ENCODE measurements around the gene KIRREL3.
"Not testable (repeated sequence)": the region's sequence is repeated elsewhere in the genome, so short reads cannot be mapped to it uniquely, and the experiment has no call there.

Gene KIRREL3

GRCh38 chr11:126952533-126952932 is 48.0 kb downstream of the KIRREL3 start:
- DNase-seq (ENCODE audit: low read depth) = not testable (repeated sequence)

DNA sequence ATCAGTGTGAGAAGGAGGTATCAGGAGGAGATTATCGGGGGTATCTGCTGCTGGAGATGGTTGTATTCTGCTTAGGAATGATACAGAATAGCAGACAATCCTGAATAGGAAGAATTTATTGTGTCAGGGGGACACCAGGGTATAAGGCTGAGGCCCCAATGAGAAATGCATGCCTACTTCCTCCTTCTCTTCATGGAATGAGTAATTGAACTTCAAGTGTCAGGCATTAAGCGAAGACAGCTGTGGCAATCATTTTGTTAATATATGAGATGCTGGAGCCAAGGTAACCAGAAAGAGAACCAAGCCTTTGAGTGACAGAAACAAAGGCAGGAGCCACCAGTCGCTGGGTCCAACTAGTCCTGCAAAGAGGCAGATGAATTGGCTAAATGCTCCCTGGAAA is 49.1 kb downstream of the KIRREL3 start:
- no peak for DNase-seq (ENCODE audit: low read depth)

- DNase-seq (ENCODE audit: low read depth) = no peak
Measured at GRCh38 chr11:126949066-126949891, 51.3 kb downstream of the KIRREL3 start.

DNA sequence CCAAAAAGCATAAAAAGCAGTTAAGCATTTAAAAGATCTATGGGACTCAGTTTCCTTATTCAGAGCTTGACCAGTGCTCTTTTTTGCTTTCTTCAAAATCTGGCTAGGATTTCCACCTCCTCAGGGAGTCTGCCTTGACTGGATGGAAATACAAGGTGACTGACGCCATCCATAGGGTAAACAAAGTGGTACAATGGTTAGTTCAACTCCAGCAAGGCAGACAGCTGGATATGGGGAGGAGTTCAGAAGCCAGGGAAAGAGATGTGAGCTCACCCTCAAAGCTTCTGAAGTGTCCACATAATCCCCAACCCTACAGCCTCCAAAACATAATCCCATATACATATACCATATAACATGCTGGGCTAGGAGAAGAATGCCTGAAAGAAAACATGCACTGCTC is 52.0 kb downstream of the KIRREL3 start:
- no peak for DNase-seq (ENCODE audit: low read depth)

GRCh38 chr11:126945319-126945718 is 55.3 kb downstream of the KIRREL3 start:
- no peak for DNase-seq (ENCODE audit: low read depth)

DNA sequence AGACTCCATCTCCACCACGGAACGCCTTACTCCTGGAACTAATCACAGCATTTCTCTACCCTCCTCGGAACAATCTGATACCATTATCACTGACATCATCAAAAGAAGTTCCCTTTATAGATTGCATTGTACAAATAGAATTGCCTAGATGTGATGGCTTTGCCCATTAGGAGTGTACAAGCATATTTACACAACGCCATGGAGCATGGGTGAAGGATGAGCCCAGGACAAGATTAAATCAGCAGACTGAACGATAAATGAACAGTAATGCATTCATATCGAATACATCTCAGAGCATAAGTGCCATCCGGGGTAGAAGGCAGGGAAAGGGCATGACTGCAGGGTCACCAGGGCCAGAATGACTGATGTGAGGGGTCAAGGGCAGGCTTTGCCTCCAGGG is 57.3 kb downstream of the KIRREL3 start:
- DNase-seq (ENCODE audit: low read depth) = no peak

DNA sequence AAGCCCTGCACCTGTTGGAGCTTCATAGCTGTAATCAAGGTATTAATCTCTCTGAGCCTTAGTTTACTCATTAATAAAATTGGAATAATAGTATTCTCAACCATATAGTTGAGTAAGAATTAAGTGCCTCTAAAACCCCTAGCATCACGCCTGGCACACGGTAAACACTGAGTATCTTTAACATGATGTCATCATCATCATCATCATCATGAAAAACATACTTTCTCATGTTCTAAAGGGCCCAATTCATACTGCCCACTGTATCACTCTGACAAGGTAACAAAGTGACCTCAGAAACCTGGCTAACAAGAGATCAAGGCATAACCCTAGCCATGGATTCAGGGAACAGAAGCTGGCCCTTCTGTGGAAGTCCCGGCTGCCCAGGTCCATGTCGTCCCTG is 58.4 kb downstream of the KIRREL3 start:
- DNase-seq (ENCODE audit: low read depth) = no peak

DNA sequence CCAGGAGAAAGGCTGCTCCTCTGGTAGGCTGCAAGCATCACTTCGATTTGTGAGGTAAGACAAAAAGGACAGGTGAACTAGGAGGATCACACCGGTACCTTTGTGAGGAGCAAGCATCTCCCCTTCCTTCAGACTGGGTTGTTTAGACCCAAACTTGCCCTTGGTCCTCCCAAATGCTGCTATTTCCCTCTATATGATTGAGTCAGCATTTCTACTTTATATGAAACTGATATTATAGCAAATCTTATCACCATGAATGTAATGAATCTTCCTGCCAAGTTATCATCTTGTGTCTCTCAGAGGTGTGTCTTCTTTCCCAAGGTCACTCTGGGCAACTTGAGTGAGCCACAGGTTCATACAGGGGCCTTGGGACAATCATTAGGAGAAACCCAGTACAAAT is 61.0 kb downstream of the KIRREL3 start:
- DNase-seq (ENCODE audit: low read depth) = no peak

DNA sequence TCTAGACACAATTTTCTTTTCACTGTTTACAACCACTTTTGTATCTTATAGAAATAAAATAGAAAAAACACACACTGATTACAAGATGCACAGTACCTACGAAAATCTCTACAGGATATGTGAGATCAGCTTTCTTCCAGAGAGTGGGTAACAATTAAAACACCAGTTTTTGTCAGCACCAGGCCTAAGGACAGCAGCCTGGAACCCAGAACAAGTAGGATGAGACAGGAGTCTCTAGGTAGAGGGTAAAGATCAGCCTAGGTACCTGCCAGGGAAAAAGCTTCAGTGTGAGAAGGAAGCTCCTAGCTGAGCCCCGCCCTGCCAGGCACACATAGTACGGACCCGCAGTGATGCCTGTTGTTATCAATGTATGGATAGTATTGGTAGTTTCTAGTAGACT is 61.9 kb downstream of the KIRREL3 start:
- no peak for DNase-seq (ENCODE audit: low read depth)

- DNase-seq (ENCODE audit: low read depth) = no peak
Measured at GRCh38 chr11:126930091-126930841, 70.3 kb downstream of the KIRREL3 start.

DNA sequence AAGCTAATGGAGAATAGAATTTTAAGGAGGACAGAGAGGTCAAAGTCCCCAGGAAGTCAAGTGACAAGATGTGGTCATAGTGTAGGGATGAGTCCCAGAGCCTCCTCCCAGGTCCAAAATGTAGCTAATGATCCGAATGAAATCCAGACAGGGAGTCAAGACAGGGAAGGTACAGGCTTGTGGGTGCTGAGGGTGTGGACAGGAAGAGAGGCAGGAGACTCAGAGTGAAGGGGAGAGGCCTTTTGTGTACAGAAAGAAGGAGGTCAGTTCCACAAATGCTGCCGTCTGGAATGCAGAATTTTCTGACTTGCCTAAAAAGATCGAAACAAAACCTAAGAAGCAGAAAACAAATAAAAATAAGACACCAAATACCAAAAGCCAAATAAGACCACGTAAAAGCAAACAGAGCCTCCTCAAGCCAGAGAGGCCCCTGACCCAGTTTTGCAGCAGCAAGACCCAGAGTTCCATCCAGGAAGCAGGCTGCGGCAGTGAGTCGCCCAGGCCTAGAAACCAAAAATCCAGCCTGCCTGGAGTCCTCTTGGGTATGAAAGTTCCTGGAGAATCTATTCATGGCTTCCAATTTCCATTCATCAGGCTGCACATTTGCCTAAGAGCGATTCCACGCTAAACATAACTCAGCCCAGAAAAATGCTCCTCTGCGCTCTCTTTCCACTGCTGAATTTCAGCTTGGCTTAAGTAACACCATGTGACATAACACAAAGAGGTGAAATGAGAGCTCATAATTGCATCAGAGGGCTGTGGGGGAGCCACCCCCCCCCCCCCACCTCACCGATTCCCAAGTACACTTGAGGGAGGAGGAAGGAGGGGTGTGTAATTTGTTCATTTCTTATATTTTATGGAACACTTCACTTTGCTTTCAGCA is 71.2 kb downstream of the KIRREL3 start:
- DNase-seq (ENCODE audit: low read depth) = no peak

DNA sequence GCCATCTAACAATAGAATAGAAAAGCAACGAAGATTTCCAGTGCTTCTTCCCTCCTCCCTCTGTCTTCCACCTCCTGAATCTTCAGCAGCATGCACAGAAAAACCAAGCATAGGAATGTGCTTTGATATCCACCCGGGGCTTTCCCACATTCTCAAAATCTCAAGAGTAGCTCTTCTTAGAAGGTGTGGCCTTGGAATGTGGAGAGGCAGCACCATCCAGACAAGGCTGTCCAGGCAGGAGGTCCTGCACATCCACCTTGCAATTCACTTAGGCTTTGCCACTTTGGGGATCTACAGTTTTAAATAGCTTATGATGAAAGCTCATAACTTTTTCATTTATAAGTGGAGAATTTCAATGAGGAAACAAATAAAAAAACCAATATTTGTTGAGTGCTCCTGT is 72.9 kb downstream of the KIRREL3 start:
- DNase-seq (ENCODE audit: low read depth) = no peak

- no peak for DNase-seq (ENCODE audit: low read depth)
Measured at GRCh38 chr11:126926376-126926791, 74.2 kb downstream of the KIRREL3 start.

DNA sequence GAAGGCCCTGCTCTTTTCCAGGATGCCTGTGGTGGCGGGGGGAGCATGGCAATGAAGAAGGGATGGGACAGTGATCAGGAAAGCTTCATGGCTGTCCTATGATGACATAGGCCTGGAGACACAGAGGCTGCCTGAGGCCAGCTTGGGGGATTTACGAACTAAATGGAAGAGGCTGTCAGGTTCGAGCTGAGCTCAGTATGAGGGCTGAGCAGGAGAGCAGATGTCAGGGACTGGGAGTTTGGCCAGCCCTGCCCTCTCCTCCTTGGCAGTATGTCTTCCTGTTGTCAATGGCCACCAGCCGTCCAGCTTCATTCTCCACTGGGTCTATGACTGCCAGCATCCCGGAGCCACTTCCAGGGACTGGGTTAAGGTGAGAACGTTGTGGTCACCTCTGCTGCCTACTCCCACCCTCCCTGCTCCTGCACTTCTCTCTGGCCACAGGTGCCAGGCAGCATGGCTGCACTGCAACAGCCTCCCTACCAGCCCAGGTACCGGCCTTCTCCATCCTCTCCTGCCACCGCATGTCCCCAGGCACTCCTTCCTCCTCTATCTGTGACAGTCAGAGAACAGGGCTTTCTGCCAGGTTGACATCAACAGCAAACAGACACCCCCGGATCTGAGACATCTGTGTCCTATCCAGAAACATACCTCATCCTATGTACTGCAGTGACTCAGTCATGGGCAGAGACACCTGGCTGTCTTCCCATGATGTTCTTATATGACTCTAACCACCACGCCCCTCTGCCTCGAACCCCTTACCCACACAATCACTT is 75.1 kb downstream of the KIRREL3 start:
- no peak for DNase-seq (ENCODE audit: low read depth)

- no peak for DNase-seq (ENCODE audit: low read depth)
Measured at GRCh38 chr11:126924376-126925040, 76.1 kb downstream of the KIRREL3 start.

GRCh38 chr11:126920833-126921232 is 79.7 kb downstream of the KIRREL3 start:
- DNase-seq (ENCODE audit: low read depth) = no peak

- DNase-seq (ENCODE audit: low read depth) = no peak
Measured at GRCh38 chr11:126919147-126919823, 81.3 kb downstream of the KIRREL3 start.

- no peak for DNase-seq (ENCODE audit: low read depth)
Measured at GRCh38 chr11:126918556-126918955, 82.0 kb downstream of the KIRREL3 start.

- DNase-seq (ENCODE audit: low read depth) = no peak
Measured at GRCh38 chr11:126917531-126918204, 82.9 kb downstream of the KIRREL3 start.

DNA sequence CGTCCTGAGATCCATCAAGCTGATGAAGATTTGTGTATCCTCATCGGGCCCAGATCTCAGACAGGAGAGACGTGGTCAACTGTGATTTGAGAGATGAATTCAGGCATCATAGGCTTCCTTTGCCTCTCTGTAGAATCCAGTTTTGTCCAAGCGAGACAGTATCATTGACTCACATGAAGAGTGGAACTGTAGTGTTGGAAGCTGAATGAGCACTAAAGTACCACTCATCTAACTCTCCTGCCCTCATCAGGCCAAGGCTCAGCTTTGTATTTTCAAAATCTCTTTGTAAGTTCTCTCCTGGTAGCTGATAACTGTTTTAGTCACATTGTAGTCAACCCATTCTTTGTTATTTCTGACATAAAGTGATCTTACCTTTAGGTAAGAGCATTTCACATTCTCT is 85.1 kb downstream of the KIRREL3 start:
- DNase-seq (ENCODE audit: low read depth) = no peak
